Right ventricle myocardium superior (tissue), 1 donor: Measurements from ENCODE around the gene USO1. TPM values are rescaled to one million over a fixed set of nuclear protein-coding genes. Genes with fewer than 3 reads are reported as not detected.

Experiments used
- total RNA-seq: library from RNA; stranded (reverse); fragmentation: NEBNext Ultra II Directional; extraction: Animal tissue kit (Norgen Biotek cat#: 25700); gene quantifications from one replicate; pipeline ENCODE4 v1.2.1, GENCODE V29; 2021
- donor health status: DM: no; HTN: yes; CAD: no; lungs with severe emphysema.

Gene USO1
- total RNA-seq, 1 donor from 2014 or later = 87.7 TPM

Other genes starting within 250 kb of the USO1 start
- gene RCHY1, start 210.2 kb upstream of the USO1 start, total RNA-seq = 44.1 TPM
- gene THAP6, start 210.1 kb upstream of the USO1 start, total RNA-seq = 17.0 TPM
- not detected for gene ODAPH, start 168.5 kb upstream of the USO1 start, total RNA-seq
- 0.13 TPM for gene CDKL2, start 94.0 kb upstream of the USO1 start, total RNA-seq
- gene G3BP2, start 51.2 kb upstream of the USO1 start, total RNA-seq = 69.2 TPM
- not detected for gene PPEF2, start 177.9 kb downstream of the USO1 start, total RNA-seq
- 7.4 TPM for gene NAAA, start 216.4 kb downstream of the USO1 start, total RNA-seq